Lung microvascular endothelial cell (primary cell): ENCODE measurements around the gene GOLGA6B. TPM values are rescaled to one million over a fixed set of nuclear protein-coding genes. Genes with fewer than 3 reads are reported as not detected.
"Not testable (repeated sequence)": the region's sequence is repeated elsewhere in the genome, so short reads cannot be mapped to it uniquely, and the experiment has no call there.

Experiments
- DNase-seq, 2 donors: peaks; one replicate each; pipeline versions ENCODE4 v3.0.0 to v3.0.0-alpha.2; 2010; ENCODE audit warnings: low read depth in 2 of 2
- total RNA-seq: library from RNA; depleted of rRNA; stranded (reverse); fragments of >200 nt; gene quantifications from 2 replicates; pipeline ENCODE4 v1.2.1, GENCODE V29; 2014

Gene GOLGA6B
- total RNA-seq, 1 donor from 2014 or later = not detected

- DNase-seq = not testable (repeated sequence)
Observed at GRCh38 chr15:72665706-72666105, 11.2 kb downstream of the GOLGA6B start.

DNA sequence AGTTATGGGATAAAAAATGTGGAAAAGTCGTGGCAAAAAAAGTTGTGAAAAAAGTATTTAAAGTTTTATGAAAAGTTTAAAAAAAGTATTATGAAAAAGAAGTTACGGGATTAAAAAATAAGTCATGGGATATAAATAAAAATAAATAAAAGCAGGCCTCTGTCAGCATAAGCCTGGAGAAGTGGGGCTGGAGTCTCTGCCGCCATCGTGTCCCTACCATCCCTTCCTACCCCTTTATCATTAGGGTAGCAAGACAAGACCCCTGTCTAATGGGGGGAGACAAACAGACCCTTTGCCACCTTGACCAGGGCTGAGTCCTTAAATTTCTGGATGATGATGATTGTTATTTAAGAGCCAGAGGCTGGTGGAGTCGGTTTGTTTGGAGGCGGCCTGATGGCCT lies 15.3 kb downstream of the GOLGA6B start:
- not testable (repeated sequence) for DNase-seq

DNA sequence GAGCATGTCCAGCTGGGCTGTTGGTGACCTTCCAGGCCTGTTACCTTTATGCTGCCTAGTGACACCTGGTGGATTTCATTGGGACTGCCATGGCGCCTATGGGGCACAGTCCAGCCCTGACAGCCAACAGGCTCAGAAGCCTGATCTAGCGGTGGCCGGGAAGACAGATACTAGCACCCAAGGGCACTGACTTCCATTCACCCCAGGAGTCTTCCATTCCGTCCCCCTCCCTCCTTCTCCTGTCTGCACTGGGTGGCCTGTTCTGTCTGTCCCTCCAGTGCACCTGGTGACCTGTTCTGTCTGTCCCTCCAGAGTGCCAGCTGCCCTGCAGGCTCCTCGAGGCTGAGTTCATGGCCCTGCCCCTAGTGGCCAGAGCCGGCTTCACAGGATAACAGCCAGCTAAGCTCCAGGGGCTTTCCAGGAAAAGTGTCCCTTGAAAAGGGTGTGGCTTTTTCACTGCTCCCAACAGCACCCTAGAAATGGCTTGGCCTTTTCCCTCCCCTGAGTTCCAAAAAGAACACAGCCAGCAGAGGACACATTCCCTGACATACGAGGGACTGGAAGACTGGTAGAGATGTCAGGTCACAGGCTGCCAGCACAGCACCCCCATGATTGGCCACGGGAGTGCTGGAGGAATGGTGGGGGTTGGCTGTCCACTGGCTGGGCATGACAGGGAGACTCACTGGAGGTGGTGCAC lies 16.3 kb downstream of the GOLGA6B start:
- DNase-seq = peak; percentile 69 to 78

DNA sequence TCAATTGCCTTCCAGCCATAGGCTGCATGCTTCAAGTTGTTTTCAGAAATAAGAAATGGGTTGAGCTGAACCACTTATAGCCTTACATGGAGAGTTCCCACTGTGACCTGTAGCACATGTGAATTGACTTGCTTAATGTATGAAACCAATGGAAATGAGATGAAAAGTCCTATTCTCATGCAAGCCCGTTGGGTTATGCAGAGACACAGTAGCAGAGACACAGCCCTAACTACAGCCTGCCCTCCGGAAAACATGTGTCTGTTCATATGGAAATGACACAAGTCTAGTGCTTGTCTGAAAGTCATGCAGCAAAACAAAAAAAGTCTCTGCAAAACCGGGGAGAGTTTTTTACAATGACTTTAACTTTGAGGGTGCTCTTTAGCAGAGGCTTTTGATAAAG lies 17.0 kb downstream of the GOLGA6B start:
- peak in 1 of 2 donors; percentile 4 for DNase-seq

GRCh38 chr15:72676838-72677237 lies 22.3 kb downstream of the GOLGA6B start:
- no peak for DNase-seq

DNA sequence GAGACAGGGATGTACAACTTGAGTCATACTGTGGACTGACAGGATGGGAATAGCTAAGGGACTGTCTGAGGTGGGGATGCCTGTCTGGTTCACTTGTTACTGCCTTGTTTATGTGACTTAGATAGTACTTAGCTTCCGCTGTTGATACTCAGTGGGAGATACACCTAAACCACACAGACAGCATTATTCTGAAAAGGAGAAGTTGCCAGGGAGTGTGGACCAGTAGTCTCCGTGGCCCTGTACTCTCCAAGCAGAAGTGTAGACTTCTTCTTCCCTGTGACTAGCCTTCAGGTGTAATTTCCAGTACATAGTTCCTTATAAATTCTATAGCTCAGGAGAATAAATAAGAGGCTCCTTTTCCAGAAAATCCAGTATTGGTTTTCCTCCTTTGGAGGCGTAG lies 26.4 kb downstream of the GOLGA6B start:
- no peak for DNase-seq

DNA sequence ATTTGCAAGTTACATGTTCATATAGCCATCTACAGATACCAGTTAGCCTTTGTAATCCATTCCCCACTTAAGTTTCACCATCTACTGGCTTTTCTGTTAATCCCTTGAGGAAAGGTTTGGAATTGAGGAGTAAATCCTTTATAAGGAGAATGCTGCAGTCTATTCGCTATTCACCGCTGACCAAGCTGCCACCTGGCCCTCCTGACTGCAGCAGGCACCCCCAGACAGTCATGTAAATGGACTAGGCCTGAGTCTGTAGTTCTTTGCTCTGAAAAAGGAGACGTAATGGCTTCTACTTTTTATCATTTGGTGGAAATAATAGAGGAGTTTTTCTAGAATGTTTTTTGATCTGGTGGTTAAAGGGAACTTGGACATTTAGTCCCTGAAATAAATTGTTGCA lies 28.3 kb downstream of the GOLGA6B start:
- DNase-seq = no peak

- DNase-seq = peak in 1 of 2 donors; percentile 1
Observed at GRCh38 chr15:72685301-72685924, 30.9 kb downstream of the GOLGA6B start.

DNA sequence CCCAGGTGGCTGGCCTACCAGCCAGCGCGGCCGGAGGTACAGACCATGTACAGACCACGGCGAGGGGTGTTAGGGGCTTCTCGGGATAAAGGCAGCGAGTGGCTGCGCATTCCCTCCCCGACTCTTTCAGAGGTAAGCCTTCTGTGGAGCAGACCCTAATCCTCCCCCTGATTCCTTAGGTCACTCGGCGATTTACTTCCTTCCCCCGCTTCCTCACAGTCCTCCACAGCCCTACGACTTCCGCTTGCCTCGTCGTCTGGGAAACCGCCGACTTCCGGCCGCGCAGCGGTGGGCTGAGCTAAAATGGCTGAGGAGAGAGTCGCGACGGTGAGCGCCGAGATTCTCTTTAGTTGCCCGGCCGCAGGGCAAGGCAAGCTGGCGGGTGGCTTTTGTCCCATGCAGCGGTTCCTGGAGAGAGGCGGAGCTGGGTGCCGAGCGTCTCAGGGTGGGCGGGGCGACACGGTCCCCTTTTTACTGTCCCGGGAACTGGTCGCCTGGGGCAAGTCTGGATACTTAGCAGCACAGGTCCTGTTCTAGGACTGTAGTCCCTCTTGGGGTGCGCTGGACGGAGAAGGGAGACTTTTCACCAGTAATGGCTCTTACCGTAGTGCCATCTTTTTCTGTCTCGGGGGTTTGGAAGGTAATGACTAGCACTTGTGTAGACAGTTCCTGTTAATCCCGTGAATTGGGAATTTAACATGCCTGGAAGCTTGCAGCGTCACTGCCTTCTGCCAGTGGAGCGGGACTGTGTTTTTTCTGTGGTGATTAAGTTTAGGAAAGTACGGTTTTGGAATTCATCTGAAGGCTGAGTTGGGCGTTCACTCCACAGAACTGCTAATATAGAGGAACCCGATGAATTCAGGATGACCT lies 31.7 kb downstream of the GOLGA6B start, which contains the start of the genes BBS4 and HIGD2B:
Gene BBS4, plus strand, starts transcription at position 283 of the 870 bp plus-strand sequence. Its CDS starts 21 bp downstream, at position 304.
Gene HIGD2B, minus strand, starts transcription at position 258 of the 870 bp plus-strand sequence. CDS start 9,808 bp downstream, outside the sequence.
- DNase-seq = peak; percentile 76 to 86

GRCh38 chr15:72688697-72689096 lies 34.2 kb downstream of the GOLGA6B start:
- no peak for DNase-seq

DNA sequence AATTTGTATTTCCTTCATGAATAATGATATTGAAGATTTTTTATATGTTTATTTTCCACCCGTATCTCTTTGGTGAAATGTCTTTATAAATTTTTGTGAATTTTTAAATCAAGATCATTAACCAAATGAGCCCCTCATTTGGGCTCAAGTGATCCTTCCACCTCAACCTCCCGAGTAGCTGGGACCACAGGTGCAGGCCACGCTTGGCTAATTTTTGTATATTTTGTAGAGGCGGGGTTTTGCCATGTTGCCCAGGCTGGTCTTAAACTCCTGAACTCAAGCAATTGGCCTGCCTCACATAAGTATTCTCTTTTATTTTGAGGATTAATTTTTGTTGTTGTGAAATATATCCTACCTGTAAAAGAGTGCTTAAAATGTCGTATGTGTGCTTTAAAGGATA lies 36.4 kb downstream of the GOLGA6B start:
- no peak for DNase-seq

DNA sequence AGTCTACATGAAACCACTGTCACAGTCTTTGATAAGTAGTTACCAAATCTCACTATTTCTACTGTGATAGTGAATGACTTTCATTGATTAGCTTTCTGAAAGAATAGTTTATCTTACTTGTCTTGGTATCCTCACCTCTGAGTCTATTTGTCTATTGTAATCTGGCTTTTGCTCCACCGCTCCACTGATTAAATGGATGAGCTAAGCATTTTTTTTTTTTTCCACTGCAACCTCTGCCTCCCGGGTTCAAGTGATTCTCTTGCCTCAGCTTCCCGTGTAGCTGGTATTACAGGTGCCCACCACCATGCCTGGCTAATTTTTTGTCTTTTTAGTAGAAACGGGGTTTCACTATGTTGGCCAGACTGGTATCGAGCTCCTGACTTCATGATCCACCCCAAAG lies 44.4 kb downstream of the GOLGA6B start:
- DNase-seq = no peak

GRCh38 chr15:72700076-72700475 lies 45.6 kb downstream of the GOLGA6B start:
- no peak for DNase-seq

DNA sequence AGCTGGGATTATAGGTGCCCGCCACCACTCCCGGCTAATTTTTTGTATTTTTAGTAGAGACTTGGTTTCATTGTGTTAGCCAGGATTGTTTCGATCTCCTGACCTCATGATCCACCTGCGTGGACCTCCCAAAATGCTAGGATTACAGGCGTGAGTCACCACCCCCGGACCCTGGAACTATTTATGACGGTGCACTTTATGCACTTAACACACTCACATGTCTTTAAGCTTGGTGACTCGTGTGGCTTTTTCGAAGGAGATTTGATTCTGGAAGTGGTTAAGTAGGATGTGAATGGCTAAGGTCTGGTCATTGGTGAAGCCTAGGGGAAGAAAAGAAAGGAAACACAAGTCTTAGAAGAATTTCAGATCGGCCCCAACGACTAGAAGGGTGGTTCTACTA lies 51.8 kb downstream of the GOLGA6B start:
- no peak for DNase-seq

DNA sequence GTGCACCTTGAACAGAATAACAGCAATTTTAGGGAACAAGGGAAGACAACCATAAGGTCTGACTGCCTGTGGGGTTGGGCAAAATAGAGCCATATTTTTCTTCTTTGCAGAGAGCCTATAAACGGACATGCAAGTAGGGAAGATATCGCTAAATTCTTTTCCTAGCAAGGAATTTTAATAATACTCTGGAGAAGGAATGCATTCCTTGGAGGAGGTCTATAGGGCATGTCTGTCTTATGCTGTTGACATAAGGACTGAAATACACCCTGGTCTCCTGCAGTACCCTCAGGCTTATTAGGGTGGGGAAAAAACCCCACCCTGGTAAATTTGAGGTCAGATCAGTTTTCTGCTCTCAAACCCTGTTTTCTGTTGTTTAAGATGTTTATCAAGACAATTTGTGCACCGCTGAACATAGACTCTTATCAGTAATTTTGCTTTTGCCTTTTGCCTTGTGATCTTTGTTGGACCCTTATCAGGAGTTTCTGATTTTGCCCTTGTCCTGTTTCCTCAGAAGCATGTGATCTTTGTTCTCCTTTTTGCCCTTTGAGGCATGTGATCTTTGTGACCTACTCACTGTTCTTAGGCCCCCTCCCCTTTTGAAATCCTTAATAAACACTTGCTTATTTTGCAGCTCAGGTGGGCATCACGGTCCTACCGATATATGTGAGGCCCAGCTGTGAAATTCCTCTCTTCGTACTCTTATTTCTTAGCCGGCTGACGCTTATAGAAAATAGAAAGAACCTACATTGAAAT lies 54.2 kb downstream of the GOLGA6B start:
- DNase-seq = not testable (repeated sequence)

Other genes with a start within 250 kb of the GOLGA6B start
- 11.8 and 15.7 TPM in 2 replicates for gene ARIH1, start 180.4 kb upstream of the GOLGA6B start, total RNA-seq
- gene HIGD2B, start 31.5 kb downstream of the GOLGA6B start, total RNA-seq = under 0.01 TPM in 1 of 2 replicates, not detected in the other
- gene BBS4, start 31.5 kb downstream of the GOLGA6B start, total RNA-seq = 4.2 and 7.0 TPM in 2 replicates
- 25.9 and 39.7 TPM in 2 replicates for gene ADPGK, start 129.1 kb downstream of the GOLGA6B start, total RNA-seq